SK-MEL-5 (cell line): ENCODE results near the gene HS3ST4. TPM values are rescaled to one million over a fixed set of nuclear protein-coding genes. Genes with fewer than 3 reads are reported as not detected.

ENCODE experiments used
- DNase-seq: peaks from one replicate; pipeline ENCODE4 v3.0.0-alpha.2; 2016; ENCODE audit warnings: low read depth, low spot score
- in situ Hi-C: cut with HindIII; loops from 2 replicates; pipeline ENCODE4 v1.10.0; 2016; ENCODE audit warnings: low sequenced_read_pairs, high pct_unique_total_duplicates, low pct_unique_long_range_greater_than_20kb
- total RNA-seq: library from RNA; depleted of rRNA; stranded (reverse); fragments of >200 nt; shearing (Covaris generic); gene quantifications from 2 replicates; pipeline ENCODE4 v1.2.3, GENCODE V29; 2014

The HS3ST4 gene
- total RNA-seq, 1 experiment from 2014 or later, result not detected

DNA sequence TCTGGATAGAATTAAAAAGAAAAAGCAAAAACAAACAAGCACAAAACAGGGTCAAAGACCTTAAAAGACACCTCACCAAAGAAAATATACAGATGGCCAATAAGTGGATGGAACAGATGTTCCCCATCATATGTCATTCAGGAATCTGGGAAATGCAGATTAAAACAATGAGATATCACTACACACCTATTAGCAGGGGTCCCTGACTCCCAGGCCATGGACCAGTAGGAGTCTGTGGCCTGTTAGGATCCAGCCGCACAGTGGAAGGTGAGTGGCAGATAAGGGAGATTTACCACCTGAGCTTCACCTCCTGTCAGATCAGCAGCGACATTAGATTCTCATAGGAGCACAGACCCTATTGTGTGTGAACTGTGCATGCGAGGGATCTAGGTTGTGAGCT lies 167.9 kb downstream of the HS3ST4 start:
- no peak for DNase-seq
- in situ Hi-C loops, result no loop called here

DNA sequence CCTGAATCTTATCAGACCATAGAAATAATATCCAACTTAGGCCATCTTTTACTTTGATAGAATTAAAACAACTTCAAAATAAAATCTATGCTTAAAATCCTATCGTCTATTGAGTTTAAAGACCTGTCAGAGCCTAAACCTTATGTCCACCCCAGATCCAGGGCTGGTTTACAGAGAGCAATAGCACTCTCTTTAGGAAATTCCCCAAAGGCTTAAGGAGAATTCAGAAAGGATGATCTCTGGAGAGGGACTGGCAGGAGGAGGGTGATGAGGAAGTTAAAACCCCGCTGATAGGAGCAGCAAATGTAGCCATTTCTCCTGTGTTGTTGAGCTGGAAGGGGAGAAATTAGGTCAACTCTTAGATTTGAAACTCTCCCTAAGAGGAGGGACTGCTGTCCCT lies 175.3 kb downstream of the HS3ST4 start:
- in situ Hi-C loops, result no loop called here
- DNase-seq, result no peak

DNA sequence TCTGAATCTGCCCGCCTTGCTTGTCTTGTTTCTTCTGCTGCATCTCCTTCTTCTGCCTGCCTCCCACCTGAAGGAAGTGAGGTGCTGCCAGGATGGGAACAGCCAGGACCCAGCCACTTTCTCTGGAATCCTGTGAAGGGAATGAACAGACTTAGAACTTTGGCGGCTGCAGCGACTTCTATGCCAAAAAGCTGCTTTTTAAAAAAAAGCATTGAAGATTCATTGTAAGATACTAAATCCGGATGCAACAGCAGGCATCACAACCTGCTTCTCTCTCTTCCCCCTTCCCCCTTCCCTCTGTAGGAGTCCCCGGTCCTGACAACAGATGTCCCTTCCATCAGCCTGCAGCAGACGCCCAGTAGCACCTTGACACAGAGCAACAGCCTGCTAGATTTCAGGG lies 176.3 kb downstream of the HS3ST4 start:
- in situ Hi-C loops, result no loop called here
- DNase-seq, result no peak

DNA sequence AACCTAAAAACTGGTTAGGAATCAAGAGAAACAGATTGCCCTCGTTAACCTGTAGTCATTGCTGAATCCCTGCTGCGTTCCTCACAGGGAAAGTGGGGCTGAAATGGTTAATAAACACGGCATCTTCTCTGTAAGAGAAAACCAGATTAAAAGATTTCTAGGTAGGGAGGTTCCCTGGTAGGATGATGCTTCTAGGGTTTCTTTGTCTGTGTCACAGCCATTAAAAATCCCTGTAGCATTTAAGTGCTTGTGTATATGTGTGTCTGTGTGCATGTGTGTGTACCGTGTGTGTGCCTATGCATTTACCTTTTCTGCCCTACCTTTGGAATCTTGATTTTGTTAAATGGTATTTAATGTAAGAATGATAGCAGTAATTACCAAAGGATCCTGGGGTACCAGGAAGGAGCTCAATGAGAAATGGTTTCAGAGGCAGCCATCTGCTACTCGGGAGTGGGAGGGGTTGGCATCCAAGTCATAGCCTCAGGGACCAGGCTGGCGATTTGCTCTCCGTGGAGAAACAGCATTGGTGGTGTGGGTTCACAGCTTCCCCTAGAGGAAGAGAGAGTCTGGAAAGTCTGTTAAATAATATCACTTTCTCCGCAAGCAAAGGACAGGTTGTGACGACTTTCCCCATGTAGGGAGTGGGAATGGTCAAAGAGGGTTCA lies 177.1 kb downstream of the HS3ST4 start:
- DNase-seq, result no peak
- in situ Hi-C loops, result no loop called here

DNA sequence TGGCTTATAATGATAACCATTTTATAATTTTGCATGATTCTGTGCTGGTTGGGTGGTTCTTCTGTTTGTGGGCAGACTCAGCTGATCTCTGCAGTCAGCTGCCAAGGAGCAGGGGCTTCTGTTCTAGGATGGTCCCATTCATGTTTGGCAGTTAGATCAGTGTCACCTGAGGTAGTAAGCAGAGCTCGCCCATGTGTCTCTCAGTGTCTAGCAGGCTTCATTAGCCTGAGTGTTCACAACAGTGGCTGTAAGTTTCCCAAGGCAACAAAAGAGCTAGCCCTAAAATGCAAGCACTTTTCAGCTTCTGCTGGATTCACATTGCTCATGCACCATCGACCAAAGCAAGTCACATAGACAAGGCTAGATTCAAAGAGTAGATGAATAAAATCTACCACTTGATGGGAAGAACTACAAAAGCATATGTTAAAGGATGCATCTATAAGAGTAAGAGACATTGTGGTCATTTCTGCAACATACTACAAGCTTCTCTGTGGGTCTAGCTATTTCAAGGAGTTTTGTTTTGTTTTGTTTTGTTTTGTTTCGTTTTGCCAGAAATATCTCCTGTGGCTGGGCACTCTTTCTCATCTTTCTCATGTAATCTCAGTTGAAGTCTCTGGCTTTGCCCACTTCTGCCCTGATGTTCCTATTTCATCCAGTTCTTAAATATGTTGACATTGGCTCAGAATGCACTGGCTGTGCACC lies 180.8 kb downstream of the HS3ST4 start:
- no peak for DNase-seq
- in situ Hi-C loops, result no loop called here

DNA sequence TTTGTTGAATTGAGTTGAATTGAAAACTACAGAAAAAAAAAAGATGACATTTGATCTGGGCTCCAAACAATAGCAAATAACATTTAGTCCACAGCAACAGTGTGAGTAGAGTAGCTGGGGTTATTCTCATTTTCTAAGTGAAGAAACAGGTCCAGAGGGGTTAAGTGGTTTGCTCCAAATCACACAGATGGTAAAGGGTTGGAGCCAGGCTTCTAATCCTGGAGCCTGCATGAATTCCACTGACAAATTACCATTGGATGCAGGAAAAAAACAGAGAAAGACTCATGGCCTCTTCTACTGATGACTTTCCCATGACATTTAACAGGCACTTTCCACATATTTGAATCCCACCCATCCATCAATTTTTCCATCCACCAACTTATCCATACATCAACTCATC lies 182.4 kb downstream of the HS3ST4 start:
- no peak for DNase-seq
- in situ Hi-C loops, result no loop called here

DNA sequence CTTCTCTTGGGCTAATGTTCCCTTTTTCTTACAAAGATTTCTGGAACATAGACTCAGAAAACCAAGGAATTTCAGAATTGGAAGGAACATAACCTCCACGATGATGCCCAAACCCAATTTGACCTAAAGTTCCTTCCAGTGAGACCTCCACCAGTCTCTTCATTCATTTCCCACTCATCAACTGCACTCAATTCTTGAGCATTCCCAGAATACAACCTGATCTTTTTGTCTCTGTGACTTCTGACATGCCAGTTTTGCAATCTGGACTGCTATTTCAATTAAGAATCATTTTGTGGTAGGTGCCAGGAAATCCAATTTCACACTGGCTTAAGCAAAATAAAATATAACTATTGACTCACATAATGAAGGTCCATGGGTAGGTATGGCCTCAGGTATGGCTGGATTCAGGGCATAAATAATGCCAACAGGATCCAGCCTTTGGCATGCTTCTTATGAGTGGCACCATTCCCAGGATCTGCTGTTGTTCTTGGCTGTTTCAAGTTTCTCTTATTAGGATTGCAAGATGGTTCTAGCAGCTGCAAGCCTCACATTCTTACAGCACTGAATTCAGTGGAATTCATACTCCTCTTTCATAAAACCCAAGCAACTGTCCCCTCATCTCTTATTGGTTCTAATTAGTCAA lies 184.3 kb downstream of the HS3ST4 start:
- in situ Hi-C loops, result no loop called here
- DNase-seq, result no peak

DNA sequence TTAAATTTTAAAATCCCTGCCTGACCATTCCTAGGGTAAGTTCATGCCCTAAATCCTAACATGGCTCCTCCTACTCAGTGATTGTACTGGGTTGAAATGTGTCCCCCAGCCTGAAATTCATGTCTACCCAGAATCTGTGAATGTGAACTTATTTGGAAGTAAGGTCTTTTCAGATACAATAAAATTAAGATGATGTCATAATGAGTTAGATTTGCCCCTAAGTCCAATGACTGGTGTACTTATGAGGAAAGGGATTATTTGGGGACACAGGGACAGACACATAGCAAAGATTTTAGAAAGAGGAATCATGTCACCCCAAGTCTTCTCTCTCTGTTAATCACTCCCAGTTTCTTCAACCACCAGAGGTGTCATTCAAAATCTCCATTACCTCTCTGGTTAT lies 185.3 kb downstream of the HS3ST4 start:
- DNase-seq, result no peak
- in situ Hi-C loops, result no loop called here

DNA sequence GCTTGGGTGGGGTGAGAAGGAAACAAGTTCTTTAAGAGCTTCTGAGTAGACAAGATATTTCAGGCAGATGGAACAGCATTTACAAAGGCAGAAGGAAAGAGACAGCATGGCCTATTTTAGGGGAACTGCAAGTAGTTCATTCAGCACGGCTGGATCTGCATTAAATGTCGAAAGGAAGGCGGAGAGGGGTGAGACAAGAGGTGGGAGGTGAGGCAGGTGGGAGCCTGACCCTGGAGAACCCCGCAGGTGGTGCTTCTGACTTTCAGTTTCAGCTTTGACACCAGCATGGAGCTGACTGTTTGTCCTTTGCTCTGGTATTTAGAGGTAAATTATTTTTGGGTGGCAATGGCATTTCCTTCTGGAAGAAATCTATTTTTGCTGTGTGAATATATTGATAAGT lies 194.8 kb downstream of the HS3ST4 start:
- DNase-seq, result no peak
- in situ Hi-C loops, result no loop called here

DNA sequence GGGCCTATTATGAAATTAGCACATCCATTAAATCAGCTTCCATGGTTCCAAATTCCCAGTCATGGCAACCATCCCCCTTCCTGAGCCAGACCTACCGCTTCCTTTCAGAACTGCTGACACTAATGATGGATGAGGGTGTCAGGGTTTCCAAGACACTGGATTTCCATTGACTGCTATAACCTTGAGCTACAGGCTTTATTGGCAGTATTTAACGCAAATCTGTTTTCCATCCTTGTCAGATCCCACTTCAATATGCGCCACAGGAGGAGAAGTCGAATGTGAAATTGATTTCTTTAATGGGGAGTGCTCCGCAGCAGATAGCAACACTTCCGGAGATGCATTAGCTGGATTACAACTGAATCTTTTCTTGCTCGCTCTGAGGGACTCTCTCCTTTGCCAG lies 197.1 kb downstream of the HS3ST4 start:
- no peak for DNase-seq

DNA sequence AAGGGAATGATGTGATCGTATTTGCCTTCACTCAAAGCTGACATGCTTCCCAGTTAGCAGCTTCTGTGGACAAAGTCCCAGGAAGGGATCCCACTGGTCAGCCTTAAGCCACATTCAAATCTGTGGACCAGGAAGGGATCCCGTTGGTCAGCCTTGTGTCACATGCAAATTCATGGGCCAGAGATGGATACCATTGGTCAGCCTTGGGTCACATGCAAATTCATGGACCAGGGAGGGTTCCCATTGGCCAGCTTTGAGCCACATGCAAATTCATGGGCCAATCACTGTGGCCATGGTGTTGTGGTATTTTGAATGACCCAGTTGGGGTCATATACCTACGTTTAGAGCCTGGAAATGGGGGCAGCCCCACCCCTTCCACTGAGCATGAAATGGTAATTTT lies 201.6 kb downstream of the HS3ST4 start:
- in situ Hi-C loops, result no loop called here

More for the DNA sequence above, 197.1 kb downstream of the HS3ST4 start:
- in situ Hi-C loops, result no loop called here

DNA sequence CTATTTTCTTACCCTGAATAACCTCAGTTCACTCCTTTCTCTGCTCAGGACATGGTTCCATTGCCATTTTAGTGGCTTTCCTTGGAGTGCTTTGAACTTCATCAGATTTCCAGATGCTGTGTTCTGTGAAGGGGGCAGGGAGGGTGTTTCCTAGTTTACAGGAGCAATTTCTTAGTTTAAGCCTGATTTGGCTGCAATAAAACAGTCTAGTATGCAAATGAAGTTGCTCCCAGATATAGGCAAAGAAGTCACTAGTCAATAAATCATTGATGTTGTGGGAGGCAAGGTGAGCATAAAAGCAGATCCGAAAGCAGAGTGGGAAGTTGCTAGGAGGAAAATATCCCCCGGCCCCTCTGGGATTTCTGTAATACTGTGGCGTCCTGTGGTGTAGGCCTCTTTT lies 202.3 kb downstream of the HS3ST4 start:
- in situ Hi-C loops, result no loop called here
- no peak for DNase-seq

More for the DNA sequence above, 201.6 kb downstream of the HS3ST4 start:
- DNase-seq, result no peak

DNA sequence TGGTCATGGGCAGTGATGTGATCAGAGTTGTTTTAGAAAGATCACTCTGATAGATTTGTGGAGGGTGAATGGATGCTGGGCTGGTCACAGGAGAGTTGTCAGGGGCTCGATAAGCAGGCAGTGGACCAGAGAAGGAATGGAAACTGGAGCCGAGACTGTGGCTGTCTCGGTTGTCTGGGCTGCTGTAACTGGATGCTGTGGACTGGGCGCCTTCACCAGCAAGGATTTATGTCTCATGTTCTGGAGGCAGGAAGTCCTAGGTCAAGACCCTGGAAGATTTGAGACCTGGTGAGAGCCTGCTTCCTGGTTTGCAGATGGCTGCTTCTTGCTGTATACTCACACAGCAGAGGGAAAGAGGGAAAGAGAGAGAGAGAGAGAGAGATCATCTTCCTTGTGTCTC lies 203.6 kb downstream of the HS3ST4 start:
- in situ Hi-C loops, result no loop called here
- DNase-seq, result no peak

DNA sequence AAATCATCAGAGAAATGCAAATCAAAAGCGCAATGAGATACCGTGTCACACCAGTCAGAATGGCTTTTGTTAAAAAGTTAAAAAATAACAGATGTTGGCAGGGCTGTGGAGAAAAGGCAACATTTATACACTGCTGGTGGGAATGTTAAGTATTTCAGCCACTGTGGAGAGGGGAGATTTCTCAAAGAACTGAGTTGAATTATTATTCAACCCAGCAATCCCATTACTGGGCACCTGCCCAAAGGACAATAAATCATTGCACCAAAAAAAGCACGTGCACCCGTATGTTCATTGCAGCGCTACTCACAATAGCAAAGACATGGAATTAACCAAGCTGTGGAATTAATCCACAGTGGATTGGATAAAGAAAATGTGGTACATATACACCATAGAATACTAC lies 204.7 kb downstream of the HS3ST4 start:
- DNase-seq, result no peak
- in situ Hi-C loops, result no loop called here

DNA sequence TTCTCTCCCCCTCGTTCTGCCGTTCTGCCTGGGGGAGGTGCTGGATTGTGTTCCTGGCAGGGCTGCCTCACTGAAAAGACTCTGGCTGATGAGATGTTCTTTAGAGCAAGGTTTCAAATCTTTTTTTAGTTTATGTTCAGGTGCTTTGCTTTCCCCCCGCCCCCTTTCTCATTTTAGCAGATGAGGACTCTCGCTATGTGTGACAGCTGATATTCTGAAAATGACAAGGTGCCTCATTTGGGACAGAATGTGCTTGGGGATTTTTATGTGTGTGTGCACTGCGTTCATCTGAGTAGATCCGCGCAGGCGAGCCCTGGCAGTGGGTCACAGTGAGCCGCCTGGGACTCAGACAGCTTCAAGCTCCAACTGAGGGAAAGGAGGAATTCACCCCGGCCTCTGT lies 205.9 kb downstream of the HS3ST4 start:
- no peak for DNase-seq
- in situ Hi-C loops, result no loop called here

DNA sequence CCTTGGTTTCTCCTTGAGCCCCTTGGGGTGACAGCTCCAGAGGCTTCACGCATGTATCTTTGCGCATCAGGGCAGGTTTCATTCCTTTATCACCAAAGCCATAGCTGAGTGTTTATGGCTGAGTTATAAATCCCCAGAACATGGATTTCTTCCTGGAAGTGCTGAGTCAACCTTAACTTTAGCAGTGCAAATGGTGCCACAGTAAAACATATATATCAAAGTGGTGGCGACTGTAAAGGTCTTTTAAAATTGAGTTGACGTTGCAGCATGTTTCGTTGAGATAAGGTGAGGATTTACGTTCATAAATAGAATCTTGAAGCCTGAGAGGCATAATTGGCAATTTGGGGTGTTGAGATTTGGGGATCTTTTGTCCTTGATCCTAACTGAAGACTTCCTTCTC lies 214.1 kb downstream of the HS3ST4 start:
- DNase-seq, result no peak
- in situ Hi-C loops, result no loop called here

DNA sequence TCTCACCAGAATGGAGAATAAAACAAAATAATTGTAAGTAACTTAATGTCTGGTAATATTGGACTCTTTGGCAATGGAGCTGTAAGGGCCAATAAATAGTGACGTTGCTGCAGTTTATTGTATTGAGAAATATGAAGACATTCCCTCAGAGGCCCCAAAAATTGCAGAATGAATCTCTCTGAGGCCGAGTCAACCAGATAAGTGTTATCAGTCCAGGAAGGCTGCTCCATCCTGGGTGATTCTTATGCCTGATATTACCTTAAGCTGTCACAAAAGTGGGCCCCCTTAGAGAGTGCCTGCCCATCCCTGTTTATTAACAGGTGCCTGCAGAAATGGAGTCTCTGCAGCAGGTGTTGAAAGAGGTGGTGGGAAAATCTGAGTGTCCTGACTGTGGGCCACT lies 219.2 kb downstream of the HS3ST4 start:
- DNase-seq, result no peak
- in situ Hi-C loops, result no loop called here

DNA sequence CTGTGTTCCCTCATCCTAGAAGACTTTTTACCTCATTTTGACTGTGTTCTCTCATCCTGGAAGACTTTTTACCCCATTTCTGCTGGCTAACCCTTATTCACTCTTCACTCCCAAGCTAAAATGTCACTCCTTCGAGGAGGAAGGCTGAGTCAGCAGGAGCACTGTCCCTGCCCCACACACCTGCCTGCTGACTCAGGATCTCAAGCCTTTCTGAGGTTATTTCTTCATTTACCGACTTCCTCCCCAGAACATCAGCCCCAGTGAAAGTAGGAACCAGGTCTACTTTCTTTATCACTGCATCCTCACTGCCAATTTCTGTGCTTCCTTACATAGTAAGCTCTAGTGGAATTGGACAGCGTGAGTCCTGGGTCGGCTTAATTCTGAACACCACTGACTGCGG lies 220.6 kb downstream of the HS3ST4 start:
- DNase-seq, result no peak
- in situ Hi-C loops, result no loop called here

DNA sequence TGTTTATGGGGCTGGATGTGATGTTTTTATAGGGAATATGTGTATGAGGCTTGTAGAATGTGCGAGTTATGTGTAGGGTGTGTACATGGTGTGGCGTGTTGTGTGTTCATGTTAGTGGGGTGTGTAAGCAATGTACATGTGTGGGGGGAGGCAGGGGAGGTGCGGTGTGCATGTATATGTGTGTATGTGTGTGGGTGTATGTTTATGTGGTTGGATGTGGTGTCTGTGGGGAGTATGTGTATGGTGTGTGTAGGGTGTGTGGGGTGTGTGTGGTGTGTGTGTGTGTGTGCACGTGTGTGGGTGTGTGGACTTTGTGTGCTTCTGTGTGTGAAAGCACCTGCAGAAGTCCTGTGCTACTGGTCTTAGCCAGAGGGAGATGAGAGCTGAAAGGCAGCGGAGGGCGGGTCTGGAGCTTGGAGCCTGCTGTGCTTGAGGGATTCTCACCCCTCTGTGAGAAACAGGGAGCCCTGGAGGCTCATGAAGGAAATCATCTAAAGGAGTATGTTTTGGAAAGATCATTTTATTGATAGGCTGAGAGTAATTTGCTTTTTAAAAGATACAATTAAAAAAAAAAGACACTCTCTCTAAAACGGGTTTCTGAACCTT lies 222.7 kb downstream of the HS3ST4 start:
- no peak for DNase-seq
- in situ Hi-C loops, result no loop called here
